GM19467 (cell line): Measurements from ENCODE around the gene TSPAN15.

Experiments
- ATAC-seq: cut with Tn5 transposase; IDR thresholded peaks from one replicate; pipeline ENCODE4 v1.9.1; 2021; ENCODE audit warnings: mild to moderate bottlenecking, moderate library complexity; ENCODE audit not compliant: unreplicated experiment

TSPAN15 gene

DNA sequence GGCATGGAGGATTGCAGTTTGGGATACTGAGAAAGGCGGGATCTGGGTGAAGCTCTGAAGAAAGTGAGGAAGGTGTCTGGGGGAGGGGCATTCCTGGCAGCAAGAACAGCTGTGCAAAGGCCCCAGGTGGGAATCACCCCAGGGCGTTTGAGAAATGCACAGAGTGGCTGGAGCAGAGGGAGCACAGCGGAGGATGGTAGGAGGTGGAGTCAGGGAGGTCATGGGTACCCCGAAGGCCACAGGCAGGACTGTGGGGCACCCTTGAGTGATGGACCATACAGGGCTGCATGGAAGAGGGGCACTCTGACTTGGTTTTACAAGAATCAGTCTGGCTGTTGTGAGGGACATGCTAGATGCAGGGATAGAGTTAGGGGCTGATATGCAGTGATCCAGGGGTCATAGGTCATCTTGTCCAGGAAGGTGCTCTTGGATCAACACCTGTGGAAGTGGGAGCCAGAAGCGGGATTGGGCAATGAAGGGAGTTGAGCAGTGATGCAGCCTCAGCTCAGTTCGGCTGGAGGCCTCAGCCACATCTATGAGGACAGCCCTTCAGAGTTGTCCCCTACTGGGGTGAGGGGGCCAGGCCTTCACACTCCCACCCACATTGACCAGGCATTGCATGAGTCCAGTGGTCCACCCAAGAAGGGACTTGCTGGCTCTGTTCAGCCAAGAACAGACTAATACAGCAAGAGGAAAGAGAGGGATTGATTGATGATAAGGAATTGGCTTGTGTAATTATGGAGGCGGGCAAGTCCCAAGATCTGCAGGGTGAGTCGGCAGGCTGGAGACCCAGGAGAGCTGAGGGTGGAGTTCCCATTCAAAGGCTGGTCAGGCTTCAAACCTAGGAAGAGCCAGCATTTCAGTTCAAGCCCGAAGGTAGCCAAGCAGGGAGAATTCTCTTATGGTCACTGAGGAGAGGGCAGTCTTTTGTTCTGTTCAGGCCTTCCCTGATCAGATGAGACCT, 48.7 kb downstream of the TSPAN15 start:
- ATAC-seq, result no peak

- no peak for ATAC-seq
Observed at GRCh38 chr10:69500864-69501468, 49.7 kb downstream of the TSPAN15 start.

- ATAC-seq, result no peak
Observed at GRCh38 chr10:69501657-69502056, 50.4 kb downstream of the TSPAN15 start.

- ATAC-seq, result no peak
Observed at GRCh38 chr10:69502589-69502988, 51.3 kb downstream of the TSPAN15 start.

- ATAC-seq, result no peak
Observed at GRCh38 chr10:69503001-69503895, 52.0 kb downstream of the TSPAN15 start.

DNA sequence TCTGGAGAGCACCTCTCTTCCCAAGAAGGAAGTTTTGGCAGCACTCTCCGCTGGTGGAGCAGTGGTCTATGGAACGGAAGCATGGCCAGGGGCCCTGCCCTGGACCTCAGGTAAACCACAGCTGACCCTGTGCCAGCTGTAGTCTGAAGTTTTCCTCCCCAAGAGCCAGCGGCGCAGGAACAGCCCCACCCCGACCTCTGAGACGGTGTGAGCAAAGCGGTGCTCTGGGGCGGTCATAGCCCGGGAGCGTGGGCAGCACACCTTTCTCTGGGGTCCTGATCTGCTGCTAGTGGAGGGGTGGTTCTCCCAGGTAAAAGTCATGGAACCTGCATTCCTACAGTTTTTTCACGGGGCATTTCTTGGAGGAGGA, 52.6 kb downstream of the TSPAN15 start:
- ATAC-seq, result no peak

DNA sequence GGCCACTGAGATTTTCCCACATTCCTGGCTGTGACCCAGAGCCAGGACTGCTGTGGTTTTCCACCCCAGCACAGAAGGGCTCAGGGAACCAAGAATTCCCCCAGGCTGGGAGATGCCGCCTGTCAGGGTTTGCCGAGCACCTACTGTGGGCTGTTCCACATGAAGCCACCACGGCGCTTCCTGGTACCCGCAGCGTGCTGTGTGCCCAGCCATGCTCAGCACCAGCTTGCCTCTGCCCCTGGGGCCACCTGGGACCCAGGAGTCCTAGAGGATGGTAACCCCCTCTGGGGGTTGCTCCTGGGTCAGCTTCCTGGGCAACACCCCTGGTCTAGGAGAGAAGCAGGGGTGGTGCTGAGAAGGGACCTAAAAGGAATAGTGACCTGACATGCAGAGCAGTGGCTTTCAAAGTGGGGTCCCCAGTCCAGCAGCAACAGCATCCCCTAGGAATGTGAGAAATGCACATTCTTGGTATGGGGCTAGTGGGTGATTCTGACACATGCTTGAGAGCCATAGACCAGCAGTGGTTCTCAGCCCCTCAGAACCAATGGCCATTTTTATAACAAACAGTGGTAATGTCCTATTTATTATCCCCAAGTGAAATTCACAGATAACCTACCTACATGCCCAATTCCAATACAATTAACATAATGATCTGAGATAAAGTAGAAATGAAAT, 53.4 kb downstream of the TSPAN15 start:
- no peak for ATAC-seq

DNA sequence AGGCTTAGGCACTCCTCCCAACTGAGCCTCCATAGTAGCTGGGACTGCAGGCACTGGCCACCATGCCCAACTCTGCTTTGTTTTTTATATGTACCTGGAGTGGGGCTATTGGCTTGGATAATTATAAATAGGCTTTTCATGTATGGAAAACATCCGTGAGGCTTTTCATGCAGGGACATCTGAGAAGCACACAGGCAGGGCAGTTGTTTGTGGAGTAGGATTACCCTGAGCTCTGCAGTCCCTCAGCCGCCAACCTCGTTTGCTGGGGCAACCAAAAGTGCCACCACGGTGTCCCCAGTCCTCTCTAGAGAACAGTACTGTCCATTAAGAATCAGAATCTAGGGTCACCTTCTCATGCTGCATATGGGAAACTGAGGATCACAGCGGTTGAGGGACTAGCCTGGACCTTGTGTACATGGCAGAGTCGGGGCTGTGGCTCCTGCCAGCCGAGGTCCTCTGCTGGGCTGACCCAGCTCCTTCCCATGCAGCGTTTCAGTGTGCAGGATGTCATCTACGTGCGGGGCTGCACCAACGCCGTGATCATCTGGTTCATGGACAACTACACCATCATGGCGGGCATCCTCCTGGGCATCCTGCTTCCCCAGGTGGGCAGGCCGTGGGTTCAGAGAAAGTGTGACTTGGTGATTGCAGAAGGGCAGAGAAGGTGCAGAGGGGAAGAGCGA, 54.5 kb downstream of the TSPAN15 start:
- ATAC-seq, result no peak

- no peak for ATAC-seq
Observed at GRCh38 chr10:69506487-69506833, 55.2 kb downstream of the TSPAN15 start.

DNA sequence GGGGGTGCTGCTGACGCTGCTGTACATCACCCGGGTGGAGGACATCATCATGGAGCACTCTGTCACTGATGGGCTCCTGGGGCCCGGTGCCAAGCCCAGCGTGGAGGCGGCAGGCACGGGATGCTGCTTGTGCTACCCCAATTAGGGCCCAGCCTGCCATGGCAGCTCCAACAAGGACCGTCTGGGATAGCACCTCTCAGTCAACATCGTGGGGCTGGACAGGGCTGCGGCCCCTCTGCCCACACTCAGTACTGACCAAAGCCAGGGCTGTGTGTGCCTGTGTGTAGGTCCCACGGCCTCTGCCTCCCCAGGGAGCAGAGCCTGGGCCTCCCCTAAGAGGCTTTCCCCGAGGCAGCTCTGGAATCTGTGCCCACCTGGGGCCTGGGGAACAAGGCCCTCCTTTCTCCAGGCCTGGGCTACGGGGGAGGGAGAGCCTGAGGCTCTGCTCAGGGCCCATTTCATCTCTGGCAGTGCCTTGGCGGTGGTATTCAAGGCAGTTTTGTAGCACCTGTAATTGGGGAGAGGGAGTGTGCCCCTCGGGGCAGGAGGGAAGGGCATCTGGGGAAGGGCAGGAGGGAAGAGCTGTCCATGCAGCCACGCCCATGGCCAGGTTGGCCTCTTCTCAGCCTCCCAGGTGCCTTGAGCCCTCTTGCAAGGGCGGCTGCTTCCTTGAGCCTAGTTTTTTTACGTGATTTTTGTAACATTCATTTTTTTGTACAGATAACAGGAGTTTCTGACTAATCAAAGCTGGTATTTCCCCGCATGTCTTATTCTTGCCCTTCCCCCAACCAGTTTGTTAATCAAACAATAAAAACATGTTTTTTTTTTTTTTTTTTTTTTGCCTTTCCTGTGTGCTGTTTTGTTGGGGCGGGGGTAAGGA, 55.8 kb downstream of the TSPAN15 start:
- no peak for ATAC-seq

- no peak for ATAC-seq
Observed at GRCh38 chr10:69508738-69509340, 57.6 kb downstream of the TSPAN15 start.

DNA sequence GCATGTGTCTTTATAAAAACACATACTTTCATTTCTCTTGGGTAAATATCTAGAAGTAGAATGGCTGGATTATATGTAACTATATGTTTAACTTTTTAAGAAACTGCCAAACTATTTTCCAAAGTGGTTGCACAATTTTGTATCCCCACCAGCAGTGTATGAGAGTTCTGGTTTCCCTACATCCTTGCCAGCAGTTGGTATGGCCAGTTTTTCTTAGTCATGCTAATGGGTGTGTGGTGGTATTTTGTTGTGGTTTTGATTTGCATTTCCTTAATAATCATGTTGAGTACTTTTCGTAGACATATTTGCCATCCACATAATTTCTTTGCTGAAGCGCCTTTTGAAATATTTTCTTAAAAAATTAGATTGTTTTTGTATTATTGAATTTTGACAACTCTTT, 61.6 kb downstream of the TSPAN15 start:
- ATAC-seq, result no peak

GRCh38 chr10:69513617-69514016, 62.4 kb downstream of the TSPAN15 start:
- ATAC-seq, result no peak

DNA sequence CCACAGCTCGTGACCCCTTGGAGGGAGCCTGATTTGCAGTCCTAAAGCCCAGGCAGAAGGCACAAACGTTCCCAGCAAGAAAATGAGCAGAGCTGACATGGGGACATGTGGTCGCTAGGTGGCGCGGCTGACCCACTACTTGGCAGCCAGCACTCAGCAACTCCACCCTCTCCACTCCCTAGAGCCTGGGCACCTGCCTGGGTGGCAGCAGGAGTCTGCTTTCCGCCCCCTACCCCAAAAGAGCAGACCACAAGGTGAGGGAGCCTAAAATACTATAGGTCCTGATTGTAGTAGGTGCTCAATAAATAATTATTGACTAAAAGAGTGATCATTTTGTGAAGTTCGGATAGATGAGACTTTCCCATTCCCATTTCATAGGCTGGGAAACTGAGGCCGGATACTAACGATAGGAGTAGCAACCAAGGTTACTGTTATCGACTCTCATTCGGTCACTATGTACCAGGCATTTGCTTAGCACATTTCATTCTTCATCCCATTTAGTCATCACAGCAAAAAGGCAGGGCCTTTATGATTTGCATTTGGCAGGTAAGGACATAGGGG, 64.5 kb downstream of the TSPAN15 start:
- ATAC-seq, result peak; percentile 61

DNA sequence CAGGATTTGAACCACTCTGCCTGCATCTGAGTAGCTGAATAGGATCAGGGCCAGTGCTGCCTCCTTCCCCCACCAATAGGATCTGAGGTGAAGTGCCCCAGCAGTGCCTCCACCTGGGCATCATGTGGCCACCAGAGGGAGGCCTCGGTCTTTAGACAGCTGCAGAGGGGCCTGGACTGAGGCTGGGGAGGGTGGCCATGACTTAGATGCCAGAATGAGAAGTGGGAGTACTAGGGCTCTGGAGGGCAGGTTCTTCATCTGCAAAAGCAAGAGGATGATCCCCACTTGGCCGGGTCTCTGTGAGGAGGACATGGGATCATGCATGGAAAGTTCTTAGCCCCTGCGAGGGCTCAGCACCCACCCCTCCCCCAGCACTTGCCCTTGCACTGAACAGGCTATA, 65.1 kb downstream of the TSPAN15 start:
- no peak for ATAC-seq

GRCh38 chr10:69516796-69517195, 65.5 kb downstream of the TSPAN15 start:
- ATAC-seq, result no peak

DNA sequence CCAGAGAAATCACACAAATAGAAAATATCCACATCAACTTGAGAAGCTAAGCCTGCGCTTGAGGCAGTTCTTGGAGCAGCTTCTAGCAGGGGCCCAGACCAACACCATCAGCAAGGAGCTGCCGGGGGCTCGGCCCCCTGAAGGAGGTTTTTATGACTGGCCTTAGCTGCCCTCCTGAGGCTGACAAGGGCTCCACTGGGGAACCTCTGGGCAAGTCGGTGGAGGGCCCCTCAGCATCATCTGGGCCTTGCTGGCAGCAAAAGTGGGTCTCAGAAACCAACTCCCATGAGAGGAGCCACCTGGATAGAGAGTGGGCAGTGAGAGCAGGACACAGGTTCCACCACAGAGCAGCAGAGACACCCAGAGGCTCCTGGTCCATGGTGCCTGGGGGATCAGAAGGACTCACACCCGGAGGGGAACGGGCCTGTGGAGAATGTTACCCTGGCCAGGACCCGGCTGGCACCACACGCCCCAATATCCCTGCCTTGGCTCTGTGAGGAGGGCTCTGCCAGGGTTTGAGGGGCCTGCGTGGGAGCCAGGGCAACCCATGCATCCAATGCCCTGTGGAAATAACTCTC, 66.1 kb downstream of the TSPAN15 start:
- ATAC-seq, result no peak

- ATAC-seq, result no peak
Observed at GRCh38 chr10:69527961-69528360, 76.7 kb downstream of the TSPAN15 start.
